Upper lobe of left lung (tissue), 6 donors: ENCODE data around the gene TRIM14. TPM values are rescaled to one million over a fixed set of nuclear protein-coding genes. Genes with fewer than 3 reads are reported as not detected.
"Not testable (repeated sequence)": the region's sequence is repeated elsewhere in the genome, so short reads cannot be mapped to it uniquely, and the experiment has no call there.

Source experiments
- ATAC-seq, 2 donors: fragments of 200-7000 bp; cut with Tn5 transposase; one replicate each; pipeline ENCODE4 v1.9.1; 2022; ENCODE audit warnings: mild to moderate bottlenecking in 2 of 2, moderate library complexity in 2 of 2; ENCODE audit not compliant: low FRiP score in 2 of 2
- DNase-seq, 2 donors: peaks; one replicate each; pipeline ENCODE4 v3.0.0-alpha.2; 2019 to 2020
- H3K27ac ChIP-seq, 4 donors: fragments of 200-600 bp; sonication (generic); one replicate each; pipeline ENCODE4 v1.5.1; 2016 to 2019
- H3K27me3 ChIP-seq, 4 donors: fragments of 200-600 bp; sonication (generic); one replicate each; pipeline ENCODE4 v1.5.1; 2017 to 2019
- H3K36me3 ChIP-seq, 4 donors: fragments of 200-600 bp; sonication (generic); one replicate each; pipeline ENCODE4 v1.5.1; 2016 to 2019
- H3K4me1 ChIP-seq, 4 donors: fragments of 200-600 bp; sonication (generic); one replicate each; pipeline ENCODE4 v1.5.1; 2018 to 2019
- H3K4me3 ChIP-seq, 4 donors: fragments of 200-600 bp; sonication (generic); one replicate each; pipeline ENCODE4 v1.5.1; 2017 to 2019; ENCODE audit warnings: mild to moderate bottlenecking in 2 of 4, moderate library complexity in 1 of 4
- H3K9me3 ChIP-seq, 4 donors: fragments of 200-600 bp; sonication (generic); one replicate each; pipeline ENCODE4 v1.5.1; 2018 to 2019
- CTCF ChIP-seq, 6 experiments: fragments of 450-650 bp in 4 of 6; fragments of 200-600 bp in 2 of 6; sonication (generic) in 2 of 6; IDR thresholded peaks; one replicate each; pipeline ENCODE4 v1.5.1; 2016 to 2019; ENCODE audit warnings: antibody characterized with exemption in 6 of 6
- EP300 ChIP-seq, 4 donors: sonication (generic); formaldehyde crosslinking; IDR thresholded peaks; one replicate each; pipeline ENCODE4 v1.5.1; 2017; ENCODE audit warnings: antibody characterized with exemption in 4 of 4, control low read depth in 2 of 4
- POLR2A ChIP-seq, 4 donors: fragments of 450-650 bp; IDR thresholded peaks; one replicate each; pipeline ENCODE4 v1.5.1; 2016 to 2017; ENCODE audit warnings: antibody characterized with exemption in 4 of 4, mild to moderate bottlenecking in 2 of 4
- POLR2AphosphoS5 ChIP-seq, 2 donors: sonication (generic); formaldehyde crosslinking; IDR thresholded peaks; one replicate each; pipeline ENCODE4 v1.5.1; 2017; ENCODE audit warnings: antibody characterized with exemption in 2 of 2
- whole genome bisulfite sequencing, 2 donors: methylation state at CpG; one replicate each; pipeline ENCODE4 v1.1.5; 2017 to 2018; 5-methylcytosine and 5-hydroxymethylcytosine counted together
- small RNA-seq, 4 donors: library from RNA; depleted of rRNA; stranded (forward); fragments of <200 nt; gene quantifications; one replicate each; pipeline ENCODE3, GENCODE V24; 2016
- total RNA-seq, 6 donors: library from RNA; depleted of rRNA in 4 of 6; stranded (reverse); fragments of >200 nt in 4 of 6; gene quantifications; one replicate each; pipeline versions ENCODE4 v1.1.0 to v1.2.1, GENCODE V29; 2016 to 2021
- donor health status: DM: no; HTN: no; CAD: no; lungs with moderate emphysema.
- donor health status: DM: no; HTN: yes; CAD: no; lungs with severe emphysema.

The TRIM14 gene
- total RNA-seq, 6 donors from 2014 or later: 28.6 to 52.1 (median 46.2) TPM

GRCh38 chr9:98020476-98021145 lies 98.4 kb downstream of the TRIM14 start:
- Histone ChIP-seq H3K4me1 (peaks cover 0 to 5% (median 0%) of the 10 kb centered on the region in 4 donors), H3K9me3 (no peaks in the 10 kb centered on the region), H3K27ac (no peak overlapping the region), H3K27me3 (no peaks in the 10 kb centered on the region), H3K4me3 (no peak overlapping the region), H3K36me3 (peaks cover 5 to 56% (median 43%) of the 10 kb centered on the region in 4 donors)
- DNase-seq (no peak), ATAC-seq (no peak)
- 94 to 96% methylated on average over 7 to 8 of the region's 8 CpGs for WGBS, 2 donors
- TF ChIP-seq EP300 (IDR thresholded peaks at IDR 0.05) (no peak), POLR2AphosphoS5 (IDR thresholded peaks at IDR 0.05) (no peak), CTCF (IDR thresholded peaks at IDR 0.05) (no peak), POLR2A (IDR thresholded peaks at IDR 0.05) (no peak)

- H3K36me3 ChIP-seq: peaks cover 9 to 63% (median 46%) of the 10 kb centered on the region in 4 donors
- not testable (repeated sequence) for H3K4me3 ChIP-seq, DNase-seq, H3K9me3 ChIP-seq, H3K27me3 ChIP-seq, H3K27ac ChIP-seq, H3K4me1 ChIP-seq, ATAC-seq
- 93 to 96% methylated on average over 5 of the region's 5 CpGs for WGBS, 2 donors
Observed at GRCh38 chr9:98019869-98020268, 99.2 kb downstream of the TRIM14 start.

Small RNA genes within 50 kb of the gene (small RNA-seq; reads per million reads assigned to genes)
- gene RF00017: 0 reads per million in 4 donors
- 0 reads per million in 4 donors for gene RNU6-918P

Other genes with a start within 250 kb of the TRIM14 start
- 10 to 100 TPM; 18.1 to 68.1 (median 37.7) TPM for gene TRMO, start 196.7 kb downstream of the TRIM14 start, total RNA-seq
- gene HEMGN, start 181.1 kb downstream of the TRIM14 start, total RNA-seq: 1 to 10 TPM in 2 of 6 donors, under 1 TPM in 4; 0.26 to 3.0 (median 0.51) TPM
- gene ANP32B, start 135.9 kb downstream of the TRIM14 start, total RNA-seq: 100 to 1,000 TPM in 2 of 6 donors, 10 to 100 TPM in 4; 34.1 to 116 (median 66.0) TPM
- 10 to 100 TPM; 41.4 to 75.5 (median 60.7) TPM for gene NANS, start 62.5 kb downstream of the TRIM14 start, total RNA-seq
- gene CORO2A, start 73.4 kb upstream of the TRIM14 start, total RNA-seq: 10 to 100 TPM; 10.5 to 22.8 (median 17.9) TPM
- gene TBC1D2, start 136.4 kb upstream of the TRIM14 start, total RNA-seq: 100 to 1,000 TPM in 4 of 6 donors, 10 to 100 TPM in 2; 62.4 to 217 (median 119) TPM